Measurements from ENCODE around the gene MAGIX.

GRCh38 chrX:49211074-49211473 is 48.5 kb downstream of the MAGIX start:
- TF ChIP-seq CTCF (IDR thresholded peaks at IDR 0.05) (no peak), POLR2AphosphoS5 (IDR thresholded peaks at IDR 0.05) (no peak), POLR2A (IDR thresholded peaks at IDR 0.05) (no peak)
